ENCODE data around the gene EFL1.
"Not testable (repeated sequence)": the region's sequence is repeated elsewhere in the genome, so short reads cannot be mapped to it uniquely, and the experiment has no call there.

Gene EFL1

DNA sequence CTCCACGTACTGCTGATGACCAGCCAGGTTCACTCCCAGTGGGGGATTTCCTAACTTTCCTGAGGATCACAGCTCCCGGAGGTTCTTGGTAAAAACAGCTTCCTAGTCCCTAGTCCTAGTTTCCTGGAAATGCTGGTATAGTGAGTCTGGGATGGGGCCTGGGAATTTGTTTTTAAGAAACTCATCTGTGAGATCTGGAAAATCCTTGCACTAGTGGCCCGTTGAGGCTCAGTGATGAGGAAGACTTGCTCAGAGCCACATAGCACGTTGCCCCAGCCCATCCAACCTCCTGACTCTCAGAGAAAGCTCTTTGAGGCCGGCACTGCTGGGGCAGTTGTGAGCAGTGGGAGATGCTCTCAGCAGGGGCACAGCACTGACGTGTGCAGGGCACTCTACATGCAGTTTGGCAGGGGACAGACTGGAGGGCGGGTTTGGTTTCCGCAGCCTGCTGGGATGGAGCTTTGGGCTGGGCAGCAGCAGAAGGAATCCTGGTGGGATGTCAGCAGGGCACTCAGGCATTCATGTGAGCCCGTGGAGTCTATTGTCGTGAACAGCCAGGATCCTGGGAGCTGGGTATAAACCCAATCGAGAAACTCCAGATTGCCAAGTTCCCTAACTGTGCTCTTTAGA is 31.6 kb upstream of the EFL1 start:
- TF ChIP-seq, protein P1, sequence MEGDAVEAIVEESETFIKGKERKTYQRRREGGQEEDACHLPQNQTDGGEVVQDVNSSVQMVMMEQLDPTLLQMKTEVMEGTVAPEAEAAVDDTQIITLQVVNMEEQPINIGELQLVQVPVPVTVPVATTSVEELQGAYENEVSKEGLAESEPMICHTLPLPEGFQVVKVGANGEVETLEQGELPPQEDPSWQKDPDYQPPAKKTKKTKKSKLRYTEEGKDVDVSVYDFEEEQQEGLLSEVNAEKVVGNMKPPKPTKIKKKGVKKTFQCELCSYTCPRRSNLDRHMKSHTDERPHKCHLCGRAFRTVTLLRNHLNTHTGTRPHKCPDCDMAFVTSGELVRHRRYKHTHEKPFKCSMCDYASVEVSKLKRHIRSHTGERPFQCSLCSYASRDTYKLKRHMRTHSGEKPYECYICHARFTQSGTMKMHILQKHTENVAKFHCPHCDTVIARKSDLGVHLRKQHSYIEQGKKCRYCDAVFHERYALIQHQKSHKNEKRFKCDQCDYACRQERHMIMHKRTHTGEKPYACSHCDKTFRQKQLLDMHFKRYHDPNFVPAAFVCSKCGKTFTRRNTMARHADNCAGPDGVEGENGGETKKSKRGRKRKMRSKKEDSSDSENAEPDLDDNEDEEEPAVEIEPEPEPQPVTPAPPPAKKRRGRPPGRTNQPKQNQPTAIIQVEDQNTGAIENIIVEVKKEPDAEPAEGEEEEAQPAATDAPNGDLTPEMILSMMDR (IDR thresholded peaks at IDR 0.05), result no peak
- H3K27ac ChIP-seq, result no peak overlapping the region
- DNase-seq (ENCODE audit: low spot score), result no peak
- H3K4me3 ChIP-seq, result no peak overlapping the region

DNA sequence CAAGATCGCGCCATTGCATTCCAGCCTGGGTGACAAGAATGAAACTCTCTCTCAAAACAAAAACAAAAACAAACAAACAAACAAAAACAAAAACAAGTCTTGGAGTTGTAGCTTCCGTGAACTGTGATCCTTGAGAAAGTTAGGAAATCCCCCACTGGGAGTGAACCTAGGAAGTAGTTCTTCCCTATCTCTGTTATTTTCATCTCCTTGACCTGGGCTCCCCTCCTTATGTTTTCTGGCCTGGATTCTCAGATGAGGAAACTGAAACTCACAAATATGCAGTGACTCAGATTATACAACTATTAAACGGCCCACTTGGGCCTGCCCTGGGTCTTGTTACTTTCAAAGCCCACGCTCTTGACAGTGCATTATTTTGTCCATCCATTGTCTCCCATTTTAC is 29.7 kb upstream of the EFL1 start:
- no peak for DNase-seq (ENCODE audit: low spot score)
- H3K27ac ChIP-seq, result no peak overlapping the region
- H3K4me3 ChIP-seq, result no peak overlapping the region
- TF ChIP-seq, protein P1 (IDR thresholded peaks at IDR 0.05), result no peak

DNA sequence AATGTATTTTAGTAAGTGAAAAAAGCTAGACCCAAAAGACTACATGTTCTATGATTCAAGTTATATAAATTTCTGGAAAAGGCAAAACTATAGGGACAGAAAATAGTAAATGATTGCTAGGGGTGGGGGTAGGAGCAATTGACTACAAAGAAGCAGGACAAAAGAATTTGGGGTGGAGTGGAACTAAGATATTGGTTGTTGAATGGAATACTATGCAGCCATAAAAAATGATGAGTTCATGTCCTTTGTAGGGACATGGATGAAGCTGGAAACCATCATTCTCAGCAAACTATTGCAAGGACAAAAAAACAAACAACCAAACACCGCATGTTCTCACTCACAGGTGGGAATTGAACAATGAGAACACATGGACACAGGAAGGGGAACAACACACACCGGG is 25.7 kb upstream of the EFL1 start:
- not testable (repeated sequence) for DNase-seq (ENCODE audit: low spot score); H3K27ac ChIP-seq; H3K4me3 ChIP-seq

DNA sequence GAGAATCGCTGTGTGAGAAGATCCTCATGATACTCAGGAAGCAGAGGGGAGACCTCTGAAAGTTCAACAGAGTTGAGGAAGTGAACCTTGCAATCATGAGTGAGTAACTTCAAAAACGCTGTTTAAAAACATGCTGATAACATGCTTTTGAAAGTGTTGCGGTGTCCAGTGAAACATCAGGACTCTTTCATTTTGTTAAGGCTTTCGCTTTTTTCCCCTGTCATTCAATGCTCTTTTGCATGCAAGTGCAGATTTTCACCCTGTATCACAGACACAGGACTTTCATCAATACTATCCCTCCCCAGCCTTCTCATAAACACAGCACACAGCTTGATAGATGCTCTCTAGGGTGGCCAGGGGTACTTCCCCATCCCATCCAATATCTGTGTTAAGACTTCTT is 23.9 kb upstream of the EFL1 start:
- not testable (repeated sequence) for H3K27ac ChIP-seq; DNase-seq (ENCODE audit: low spot score); H3K4me3 ChIP-seq

DNA sequence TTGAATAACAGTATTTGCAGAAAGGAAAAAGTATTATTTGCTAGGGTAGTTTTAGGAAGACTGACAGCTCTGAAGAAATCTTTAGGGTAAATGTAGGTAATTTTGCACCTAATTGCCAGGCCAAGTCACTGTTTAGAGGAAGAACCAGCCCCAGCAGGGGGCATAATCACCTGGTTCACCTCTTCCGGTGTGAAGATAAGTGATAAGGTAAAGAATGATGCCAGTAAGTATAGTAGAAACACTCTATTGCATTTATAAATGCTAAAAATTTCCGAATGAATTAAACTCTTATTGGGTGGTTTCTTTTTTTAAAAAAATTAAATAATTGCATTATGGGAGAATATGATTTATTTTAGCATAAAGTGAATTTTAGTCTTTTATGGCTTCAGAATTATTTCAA is 21.8 kb upstream of the EFL1 start:
- H3K27ac ChIP-seq; DNase-seq (ENCODE audit: low spot score); H3K4me3 ChIP-seq: not testable (repeated sequence)

DNA sequence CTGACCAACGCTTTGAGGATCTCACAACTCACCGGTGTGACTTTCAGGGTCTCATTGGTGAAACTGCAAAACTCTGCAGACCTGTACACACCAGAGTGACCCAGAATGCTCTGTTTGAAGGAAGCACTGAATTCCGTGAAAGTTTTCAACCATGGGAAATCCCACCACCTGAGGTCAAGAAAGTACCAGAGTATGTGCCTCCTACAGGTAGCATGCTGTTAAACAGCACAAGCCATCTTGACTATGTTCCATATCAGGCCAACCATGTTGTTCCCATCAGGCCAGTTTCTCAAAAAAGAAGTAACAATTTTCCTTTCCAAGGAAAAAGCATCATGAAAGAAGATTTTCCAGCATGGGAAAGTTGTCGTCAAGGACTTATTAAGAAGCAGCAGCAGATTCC is 19.9 kb upstream of the EFL1 start:
- not testable (repeated sequence) for H3K4me3 ChIP-seq; DNase-seq (ENCODE audit: low spot score); H3K27ac ChIP-seq

DNA sequence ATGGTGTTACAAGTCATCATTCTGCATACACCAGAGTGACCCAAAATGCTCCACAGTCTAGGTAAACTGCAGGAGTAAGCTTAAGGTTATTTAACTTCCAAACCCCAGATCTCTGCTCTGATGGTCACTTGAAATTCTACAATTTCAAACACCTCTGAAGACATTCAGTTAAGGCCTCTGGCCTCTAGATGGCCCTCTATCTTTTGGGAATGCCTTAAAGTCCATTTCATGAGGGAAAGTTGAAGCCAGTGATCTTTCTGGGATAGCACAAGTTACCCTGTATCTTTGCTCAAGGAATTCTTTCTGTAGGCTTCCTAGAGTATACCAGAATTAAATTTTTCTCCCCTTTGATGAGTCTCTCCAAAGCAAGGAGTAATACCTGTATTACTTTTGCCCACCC is 18.7 kb upstream of the EFL1 start:
- H3K4me3 ChIP-seq; DNase-seq (ENCODE audit: low spot score): not testable (repeated sequence)

DNA sequence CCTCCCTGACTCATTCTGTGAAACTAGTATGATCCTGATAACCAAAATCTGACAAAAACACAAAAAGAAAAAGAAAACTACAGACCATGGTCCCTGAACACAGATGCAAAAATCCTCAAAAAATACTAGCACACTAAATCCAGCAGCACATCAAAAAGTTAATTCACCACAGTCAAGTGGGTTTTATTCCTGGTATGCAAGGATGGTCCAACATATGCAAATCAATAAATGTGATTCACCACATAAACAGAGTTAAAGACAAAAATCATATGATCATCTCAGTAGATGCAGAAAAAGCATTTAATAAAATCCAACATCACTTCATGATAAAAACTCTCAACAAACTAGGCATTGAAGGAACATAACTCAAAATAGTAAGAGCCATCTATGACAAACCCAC is 12.9 kb upstream of the EFL1 start:
- Histone ChIP-seq H3K27ac (no peak overlapping the region), H3K4me3 (no peak overlapping the region)
- DNase-seq (ENCODE audit: low spot score), result no peak
- TF ChIP-seq, protein P1 (IDR thresholded peaks at IDR 0.05), result no peak

More for the DNA sequence above, 18.7 kb upstream of the EFL1 start:
- H3K27ac ChIP-seq, result not testable (repeated sequence)

DNA sequence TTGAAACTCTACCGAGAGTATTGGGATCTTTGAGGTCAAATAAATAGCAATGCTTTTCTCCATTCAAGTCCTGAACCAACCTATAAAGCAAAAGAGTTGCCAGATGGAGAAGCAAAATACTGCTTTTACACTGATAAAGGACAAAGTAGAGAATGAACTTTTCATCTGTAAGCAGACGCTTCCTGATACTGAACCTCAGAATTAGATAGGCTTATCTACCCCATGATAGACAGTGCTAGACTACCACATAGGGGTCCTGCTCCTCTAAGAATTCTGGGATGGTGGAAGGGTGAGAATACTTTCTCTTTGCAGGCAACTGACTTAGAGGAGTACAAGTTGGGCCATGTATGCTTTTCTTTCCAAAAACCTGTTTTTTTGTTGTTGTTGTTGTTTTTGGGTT is 9.6 kb upstream of the EFL1 start:
- no peak for DNase-seq (ENCODE audit: low spot score)
- Histone ChIP-seq H3K4me3 (no peak overlapping the region), H3K27ac (no peak overlapping the region)
- TF ChIP-seq, protein P1 (IDR thresholded peaks at IDR 0.05), result no peak

DNA sequence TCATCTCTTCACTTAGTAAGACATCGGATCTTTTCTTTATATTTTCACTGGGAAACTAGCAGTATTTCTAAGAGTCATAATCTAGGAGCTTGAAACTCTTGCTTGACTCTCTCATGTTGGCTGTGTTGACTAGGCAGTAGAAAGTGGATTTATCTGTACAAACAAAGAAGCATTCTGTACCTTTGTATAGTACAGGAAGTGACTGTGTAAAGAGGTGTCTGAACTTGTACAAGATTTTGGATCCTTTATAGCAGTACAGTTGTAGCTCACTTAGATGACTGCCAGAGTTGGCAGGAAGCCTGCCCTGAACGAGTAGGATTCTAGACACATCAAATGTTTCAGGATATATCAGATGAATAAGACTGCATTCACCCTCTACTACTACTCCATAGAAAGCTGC is 5.9 kb upstream of the EFL1 start:
- not testable (repeated sequence) for DNase-seq (ENCODE audit: low spot score); H3K27ac ChIP-seq; H3K4me3 ChIP-seq

DNA sequence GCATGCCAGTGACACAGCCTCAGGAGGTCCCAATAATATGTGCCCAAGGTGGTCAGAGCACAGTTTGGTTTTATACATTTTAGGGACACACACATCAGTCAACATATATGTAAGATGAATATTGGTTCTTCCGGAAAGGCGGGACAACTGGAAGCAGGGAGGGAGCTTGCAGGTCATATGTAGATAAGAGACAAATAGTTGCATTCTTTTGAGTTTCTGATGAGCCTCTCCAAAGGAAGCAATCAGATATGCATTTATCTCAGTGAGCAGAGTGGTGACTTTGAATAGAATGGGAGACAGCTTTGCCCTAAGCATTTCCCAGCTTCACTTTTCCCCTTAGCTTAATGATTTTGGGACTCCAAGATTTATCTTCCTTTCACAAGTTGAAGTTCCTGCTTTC is 4.6 kb upstream of the EFL1 start:
- H3K4me3 ChIP-seq; H3K27ac ChIP-seq; DNase-seq (ENCODE audit: low spot score): not testable (repeated sequence)
